Myocyte (in vitro differentiated cells): ENCODE measurements around the gene DUSP6. TPM values are rescaled to one million over a fixed set of nuclear protein-coding genes. Genes with fewer than 3 reads are reported as not detected.

Experiments used
- total RNA-seq: library from RNA; depleted of rRNA; stranded (reverse); fragments of >200 nt; gene quantifications from 2 replicates; pipeline ENCODE4 v1.2.3, GENCODE V29; 2014

Gene DUSP6
- total RNA-seq, 1 donor from 2014 or later: 19.9 TPM

Other genes with a start within 250 kb of the DUSP6 start
- gene GALNT4, start 172.3 kb upstream of the DUSP6 start, total RNA-seq: 2.6 and 4.0 TPM in 2 replicates
- 7.7 and 9.9 TPM in 2 replicates for gene POC1B, start 173.5 kb upstream of the DUSP6 start, total RNA-seq